ENCODE data around the gene OR4C45. TPM values are rescaled to one million over a fixed set of nuclear protein-coding genes. Genes with fewer than 3 reads are reported as not detected.

The OR4C45 gene
- total and polyA plus RNA-seq, 2 of the 4 experiments (the other 2 are of a cell fraction) = not detected

- Histone ChIP-seq H3K9me3 (ENCODE audit: control insufficient read depth, insufficient read depth, low read length) (peaks cover 2% of the 10 kb centered on the region; the same call in 1 of the 2 replicates), H4K91ac (ENCODE audit: insufficient read depth, low read depth, low read length) (no peak overlapping the region), H2AFZ (replicated peaks; ENCODE audit: low read length, poor library complexity) (no peak overlapping the region), H3K79me1 (ENCODE audit: low read depth in 1 of 2, low read length in 2 of 2) (no peaks in the 10 kb centered on the region), H3K18ac (ENCODE audit: low read depth, low read length) (no peak overlapping the region), H3K4me1 (ENCODE audit: control insufficient read depth, insufficient read depth, low read length) (no peaks in the 10 kb centered on the region), H3K36me3 (ENCODE audit: control insufficient read depth, insufficient read depth, low read length) (no peaks in the 10 kb centered on the region), H3K27me3 (ENCODE audit: control insufficient read depth, insufficient read depth, low read length) (no peaks in the 10 kb centered on the region), H2BK20ac (ENCODE audit: low read depth, low read length) (no peak overlapping the region), H2AK5ac (ENCODE audit: low read depth, low read length) (no peak overlapping the region), H2BK15ac (ENCODE audit: low read depth, low read length) (no peak overlapping the region), H2AK9ac (replicated peaks; ENCODE audit: low read depth, low read length, poor library complexity) (no peak overlapping the region), H3K4me3 (ENCODE audit: insufficient read depth, low read depth, low read length) (no peak overlapping the region), H3K4ac (ENCODE audit: low read depth, low read length) (no peak overlapping the region), H2BK120ac (ENCODE audit: low read depth, low read length) (no peak overlapping the region), H3K4me2 (ENCODE audit: low read depth, low read length) (no peak overlapping the region), H4K20me1 (ENCODE audit: insufficient read depth, low read length) (no peaks in the 10 kb centered on the region), H2BK5ac (ENCODE audit: low read depth, low read length, poor library complexity, severe bottlenecking) (no peak overlapping the region), H3K27ac (ENCODE audit: insufficient read depth, low read length) (no peak overlapping the region), H4K8ac (ENCODE audit: low read depth in 2 of 2, low read length in 2 of 2) (no peak overlapping the region), H3K14ac (replicated peaks; ENCODE audit: low read depth, low read length) (no peak overlapping the region), H3K9me1 (ENCODE audit: insufficient read depth, low read length) (no peaks in the 10 kb centered on the region), H3K23ac (ENCODE audit: low read depth, low read length) (no peak overlapping the region), H3K9ac (ENCODE audit: low read depth, low read length) (no peak overlapping the region), H4K5ac (ENCODE audit: low read depth, low read length) (no peak overlapping the region), H3K56ac (ENCODE audit: extremely low read depth, insufficient read depth, low read length) (no peak overlapping the region)
- ATAC-seq (ENCODE audit: low read depth) = no peak
- ChIA-PET CTCF (no interaction called here), POLR2A (ENCODE audit: unreplicated experiment) (no interaction called here)
- no peak for TF ChIP-seq MXI1 (IDR thresholded peaks at IDR 0.05; ENCODE audit: borderline replicate concordance, low read depth, low read length)
- TF ChIP-seq BHLHE40 (IDR thresholded peaks at IDR 0.05; ENCODE audit: low read depth, low read length) = no peak
- no peak for TF ChIP-seq RAD21 (IDR thresholded peaks at IDR 0.05; ENCODE audit: low read length)
- no peak for TF ChIP-seq FOS (IDR thresholded peaks at IDR 0.05; ENCODE audit: low read depth, low read length)
- TF ChIP-seq RFX5 (IDR thresholded peaks at IDR 0.05; ENCODE audit: low read depth, low read length) = no peak
- TF ChIP-seq, protein P1, sequence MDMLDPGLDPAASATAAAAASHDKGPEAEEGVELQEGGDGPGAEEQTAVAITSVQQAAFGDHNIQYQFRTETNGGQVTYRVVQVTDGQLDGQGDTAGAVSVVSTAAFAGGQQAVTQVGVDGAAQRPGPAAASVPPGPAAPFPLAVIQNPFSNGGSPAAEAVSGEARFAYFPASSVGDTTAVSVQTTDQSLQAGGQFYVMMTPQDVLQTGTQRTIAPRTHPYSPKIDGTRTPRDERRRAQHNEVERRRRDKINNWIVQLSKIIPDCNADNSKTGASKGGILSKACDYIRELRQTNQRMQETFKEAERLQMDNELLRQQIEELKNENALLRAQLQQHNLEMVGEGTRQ (IDR thresholded peaks at IDR 0.05; ENCODE audit: low read depth, low read length) = no peak
- no peak for TF ChIP-seq NFE2L2 (IDR thresholded peaks at IDR 0.05; ENCODE audit: low read depth, low read length)
- TF ChIP-seq RCOR1 (IDR thresholded peaks at IDR 0.05; ENCODE audit: insufficient replicate concordance, low read length) = no peak
- no peak for TF ChIP-seq SMC3 (IDR thresholded peaks at IDR 0.05; ENCODE audit: low read depth, low read length)
- no peak for TF ChIP-seq POLR2A (IDR thresholded peaks at IDR 0.05; ENCODE audit: low read depth, low read length)
- BruUV-seq (replicated peaks) = no TSS peak
- in situ Hi-C loops (cut with MboI; ENCODE audit: low sequenced_read_pairs) = no loop called here
- dilution Hi-C loops (cut with HindIII; ENCODE audit: low sequenced_read_pairs, unreplicated experiment) = no loop called here
- intact Hi-C loops (cut with micrococcal nuclease) = no loop called here
- DNase-seq = no peak
- WGBS, 2 experiments (ENCODE audit: extremely low coverage in 2 of 2, insufficient read length in 1 of 2) = no CpG with 5 or more reads among the region's 1 CpG
Measured at GRCh38 chr11:50037251-50037650, 4.6 kb downstream of the OR4C45 start.
